Trophoblast cell (in vitro differentiated cells and primary cell): Measurements from ENCODE around the gene CYP4F11.

Experiments
- DNase-seq, 2 donors: peaks; one replicate each; pipeline ENCODE4 v3.0.0-alpha.2; 2016
- H2AFZ ChIP-seq: 2 replicates; pipeline ENCODE4 v1.6.1; 2013; ENCODE audit warnings: low read length, moderate library complexity, mild to moderate bottlenecking; ENCODE audit not compliant: insufficient read depth, poor library complexity
- H2AK5ac ChIP-seq: 2 replicates; pipeline ENCODE4 v1.6.1; 2013; ENCODE audit warnings: mild to moderate bottlenecking, low read length
- H2BK120ac ChIP-seq: 2 replicates; pipeline ENCODE4 v1.6.1; 2013; ENCODE audit warnings: low read length, mild to moderate bottlenecking, moderate library complexity; ENCODE audit not compliant: insufficient read depth, poor library complexity
- H2BK12ac ChIP-seq: 2 replicates; pipeline ENCODE4 v1.6.1; 2013; ENCODE audit warnings: mild to moderate bottlenecking, low read length, moderate library complexity
- H2BK5ac ChIP-seq: 2 replicates; pipeline ENCODE4 v1.6.1; 2013; ENCODE audit warnings: low read length, low read depth, moderate library complexity, mild to moderate bottlenecking; ENCODE audit not compliant: poor library complexity
- H3K14ac ChIP-seq: 2 replicates; pipeline ENCODE4 v1.6.1; 2013; ENCODE audit warnings: mild to moderate bottlenecking, low read length
- H3K18ac ChIP-seq: 2 replicates; pipeline ENCODE4 v1.6.1; 2013; ENCODE audit warnings: mild to moderate bottlenecking, low read length
- H3K23ac ChIP-seq: 2 replicates; pipeline ENCODE4 v1.6.1; 2013; ENCODE audit warnings: low read length
- H3K27ac ChIP-seq: 2 replicates; pipeline ENCODE4 v1.5.1; 2013; ENCODE audit warnings: low read depth, mild to moderate bottlenecking, inconsistent platforms, low read length, moderate library complexity
- H3K27me3 ChIP-seq: 2 replicates; pipeline ENCODE4 v1.6.1; 2013; ENCODE audit warnings: inconsistent platforms, mild to moderate bottlenecking, low read length, moderate library complexity; ENCODE audit not compliant: insufficient read depth
- H3K36me3 ChIP-seq, 2 experiments: 1 replicate in 1 of 2; 2 replicates in 1 of 2; pipeline ENCODE4 v1.6.1; 2013; ENCODE audit warnings: low read length in 2 of 2, mild to moderate bottlenecking in 2 of 2, moderate library complexity in 1 of 2; ENCODE audit not compliant: insufficient read depth in 2 of 2, control insufficient read depth in 1 of 2
- H3K4ac ChIP-seq: 2 replicates; pipeline ENCODE4 v1.6.1; 2013; ENCODE audit warnings: low read depth, mild to moderate bottlenecking, low read length, moderate library complexity
- H3K4me1 ChIP-seq, 2 experiments: 1 replicate in 1 of 2; 2 replicates in 1 of 2; pipeline ENCODE4 v1.6.1; 2013; ENCODE audit warnings: low read length in 2 of 2, mild to moderate bottlenecking in 2 of 2, moderate library complexity in 1 of 2; ENCODE audit not compliant: insufficient read depth in 2 of 2, control insufficient read depth in 1 of 2
- H3K4me2 ChIP-seq: 2 replicates; pipeline ENCODE4 v1.6.1; 2013; ENCODE audit warnings: inconsistent platforms, mild to moderate bottlenecking, low read length, moderate library complexity
- H3K4me3 ChIP-seq: 2 replicates; pipeline ENCODE4 v1.5.1; 2013; ENCODE audit warnings: mild to moderate bottlenecking, low read depth, low read length, inconsistent platforms
- H3K79me1 ChIP-seq: one replicate; pipeline ENCODE4 v1.6.1; 2013; ENCODE audit warnings: low read length
- H3K79me2 ChIP-seq: 2 replicates; pipeline ENCODE4 v1.6.1; 2013; ENCODE audit warnings: low read length, mild to moderate bottlenecking; ENCODE audit not compliant: control insufficient read depth, insufficient read depth, poor library complexity
- H3K9ac ChIP-seq: 2 replicates; pipeline ENCODE4 v1.6.1; 2013; ENCODE audit warnings: mild to moderate bottlenecking, low read length
- H3K9me3 ChIP-seq: 2 replicates; pipeline ENCODE4 v1.6.1; 2013; ENCODE audit warnings: low read depth, mild to moderate bottlenecking, control low read depth, inconsistent platforms, low read length; ENCODE audit not compliant: insufficient read depth
- H4K12ac ChIP-seq: 2 replicates; pipeline ENCODE4 v1.6.1; 2013; ENCODE audit warnings: low read depth, mild to moderate bottlenecking, low read length, moderate library complexity
- H4K8ac ChIP-seq: 2 replicates; pipeline ENCODE4 v1.6.1; 2013; ENCODE audit warnings: low read depth, mild to moderate bottlenecking, low read length, moderate library complexity
- H4K91ac ChIP-seq: one replicate; pipeline ENCODE4 v1.6.1; 2013; ENCODE audit warnings: low read depth, mild to moderate bottlenecking, low read length, moderate library complexity
- WGBS: extraction: QIAGEN DNeasy Blood & Tissue Kit; methylation state at CpG from one replicate; pipeline ENCODE4 v1.1.7; 2013; ENCODE audit warnings: missing lambda C conversion rate; ENCODE audit not compliant: insufficient read length, insufficient coverage; ENCODE audit errors: extremely low coverage; 5-methylcytosine and 5-hydroxymethylcytosine counted together

CYP4F11 gene

GRCh38 chr19:15913830-15914229, 20.5 kb downstream of the CYP4F11 start:
- Histone ChIP-seq H2BK120ac (no peak overlapping the region), H3K4me1 (no peaks in the 10 kb centered on the region), H2BK5ac (no peak overlapping the region), H2BK12ac (no peak overlapping the region), H3K27ac (no peak overlapping the region), H3K79me1 (no peaks in the 10 kb centered on the region), H3K79me2 (no peaks in the 10 kb centered on the region), H4K91ac (no peak overlapping the region), H3K23ac (no peak overlapping the region), H2AFZ (no peak overlapping the region), H3K36me3 (no peaks in the 10 kb centered on the region), H3K4me2 (no peak overlapping the region), H3K4me3 (no peak overlapping the region), H3K18ac (no peak overlapping the region), H3K4ac (no peak overlapping the region), H4K12ac (no peak overlapping the region), H3K9me3 (peaks cover 15% of the 10 kb centered on the region), H4K8ac (no peak overlapping the region), H3K9ac (no peak overlapping the region), H3K27me3 (no peaks in the 10 kb centered on the region), H2AK5ac (no peak overlapping the region), H3K14ac (no peak overlapping the region)
- no peak for DNase-seq
- WGBS = no CpG with 5 or more reads among the region's 8 CpGs

GRCh38 chr19:15913384-15913783, 20.9 kb downstream of the CYP4F11 start:
- Histone ChIP-seq H3K4me1 (no peaks in the 10 kb centered on the region), H3K4me3 (no peak overlapping the region), H2BK120ac (no peak overlapping the region), H2BK12ac (no peak overlapping the region), H3K14ac (no peak overlapping the region), H4K12ac (no peak overlapping the region), H4K91ac (no peak overlapping the region), H3K4me2 (no peak overlapping the region), H2AFZ (no peak overlapping the region), H3K23ac (no peak overlapping the region), H2AK5ac (no peak overlapping the region), H4K8ac (no peak overlapping the region), H3K9me3 (peaks cover 15% of the 10 kb centered on the region), H3K79me2 (no peaks in the 10 kb centered on the region), H3K27ac (no peak overlapping the region), H2BK5ac (no peak overlapping the region), H3K27me3 (no peaks in the 10 kb centered on the region), H3K36me3 (no peaks in the 10 kb centered on the region), H3K9ac (no peak overlapping the region), H3K79me1 (no peaks in the 10 kb centered on the region), H3K4ac (no peak overlapping the region), H3K18ac (no peak overlapping the region)
- no CpG with 5 or more reads among the region's 6 CpGs for WGBS
- no peak for DNase-seq

- H3K4me3 ChIP-seq = no peak overlapping the region
- no peak overlapping the region for H3K18ac ChIP-seq
- no peak overlapping the region for H4K91ac ChIP-seq
- no peaks in the 10 kb centered on the region for H3K36me3 ChIP-seq
- H3K14ac ChIP-seq = no peak overlapping the region
- H3K79me1 ChIP-seq = no peaks in the 10 kb centered on the region
- no peaks in the 10 kb centered on the region for H3K4me1 ChIP-seq
- no peak overlapping the region for H2AFZ ChIP-seq
- no peak overlapping the region for H2BK12ac ChIP-seq
- H3K9ac ChIP-seq = no peak overlapping the region
- H2BK5ac ChIP-seq = no peak overlapping the region
- H4K12ac ChIP-seq = no peak overlapping the region
- no CpG with 5 or more reads among the region's 44 CpGs for WGBS
- no peak for DNase-seq
- H4K8ac ChIP-seq = no peak overlapping the region
- H3K9me3 ChIP-seq = peaks cover 15% of the 10 kb centered on the region
- H3K27me3 ChIP-seq = no peaks in the 10 kb centered on the region
- H3K23ac ChIP-seq = no peak overlapping the region
- H2AK5ac ChIP-seq = no peak overlapping the region
- no peaks in the 10 kb centered on the region for H3K79me2 ChIP-seq
- H3K4ac ChIP-seq = no peak overlapping the region
- no peak overlapping the region for H3K4me2 ChIP-seq
- no peak overlapping the region for H3K27ac ChIP-seq
- H2BK120ac ChIP-seq = no peak overlapping the region
Observed at GRCh38 chr19:15911599-15912235, 22.6 kb downstream of the CYP4F11 start.

- Histone ChIP-seq H3K9ac (no peak overlapping the region), H2BK120ac (no peak overlapping the region), H3K4me3 (no peak overlapping the region), H2BK12ac (no peak overlapping the region), H3K23ac (no peak overlapping the region), H3K14ac (no peak overlapping the region), H3K27ac (no peak overlapping the region), H3K9me3 (peaks cover 10% of the 10 kb centered on the region), H3K79me2 (no peaks in the 10 kb centered on the region), H2BK5ac (no peak overlapping the region), H4K12ac (no peak overlapping the region), H3K4me1 (no peaks in the 10 kb centered on the region), H3K27me3 (no peaks in the 10 kb centered on the region), H3K79me1 (no peaks in the 10 kb centered on the region), H3K18ac (no peak overlapping the region), H3K4me2 (no peak overlapping the region), H3K4ac (no peak overlapping the region), H3K36me3 (no peaks in the 10 kb centered on the region), H4K91ac (no peak overlapping the region), H2AK5ac (no peak overlapping the region), H2AFZ (no peak overlapping the region), H4K8ac (no peak overlapping the region)
- DNase-seq = no peak
Observed at GRCh38 chr19:15905026-15905425, 29.3 kb downstream of the CYP4F11 start.
